Anterior cingulate cortex (tissue), 58 donors: Measurements from ENCODE around the gene EDARADD.
"Not testable (repeated sequence)": the region's sequence is repeated elsewhere in the genome, so short reads cannot be mapped to it uniquely, and the experiment has no call there.

Source experiments
- DNase-seq, 58 donors: peaks; one replicate each; lab custom pipeline; 2025; lab: John Stamatoyannopoulos, UW

EDARADD gene

GRCh38 chr1:236393681-236394481, at the start of gene EDARADD:
TSS of gene EDARADD (plus strand) at chr1:236394286. CDS start at chr1:236394445, 159 bp downstream.
- DNase-seq: no peak

- DNase-seq: no peak
Measured at GRCh38 chr1:236345728-236346127, 48.4 kb upstream of the EDARADD start.

- DNase-seq: no peak
Measured at GRCh38 chr1:236348071-236348470, 46.0 kb upstream of the EDARADD start.

- DNase-seq: no peak
Measured at GRCh38 chr1:236350308-236350707, 43.8 kb upstream of the EDARADD start.

- DNase-seq: no peak
Measured at GRCh38 chr1:236351875-236352573, 42.1 kb upstream of the EDARADD start.

GRCh38 chr1:236352747-236353146, 41.3 kb upstream of the EDARADD start:
- DNase-seq: not testable (repeated sequence)

GRCh38 chr1:236353813-236354212, 40.3 kb upstream of the EDARADD start:
- no peak for DNase-seq

GRCh38 chr1:236354330-236355147, 39.5 kb upstream of the EDARADD start:
- DNase-seq: no peak

GRCh38 chr1:236356141-236356540, 37.9 kb upstream of the EDARADD start:
- DNase-seq: no peak

GRCh38 chr1:236361909-236362590, 32.0 kb upstream of the EDARADD start:
- DNase-seq: no peak

GRCh38 chr1:236363237-236363636, 30.8 kb upstream of the EDARADD start:
- no peak for DNase-seq

GRCh38 chr1:236365999-236366570, 28.0 kb upstream of the EDARADD start:
- DNase-seq: no peak

GRCh38 chr1:236366681-236367080, 27.4 kb upstream of the EDARADD start:
- not testable (repeated sequence) for DNase-seq

GRCh38 chr1:236370420-236370819, 23.7 kb upstream of the EDARADD start:
- no peak for DNase-seq

GRCh38 chr1:236371083-236371482, 23.0 kb upstream of the EDARADD start:
- DNase-seq: no peak

- no peak for DNase-seq
Measured at GRCh38 chr1:236377832-236378535, 16.1 kb upstream of the EDARADD start.

- no peak for DNase-seq
Measured at GRCh38 chr1:236381565-236382158, 12.4 kb upstream of the EDARADD start.

- no peak for DNase-seq
Measured at GRCh38 chr1:236388332-236388731, 5.8 kb upstream of the EDARADD start.

GRCh38 chr1:236389253-236389652, 4.8 kb upstream of the EDARADD start:
- no peak for DNase-seq
